Lower leg skin (tissue), 3 donors: ENCODE data around the gene KIF26B.

Experiments
- CTCF ChIP-seq, 3 donors: fragments of 450-650 bp; IDR thresholded peaks; one replicate each; pipeline ENCODE4 v1.5.1; 2016; ENCODE audit warnings: antibody characterized with exemption in 3 of 3, mild to moderate bottlenecking in 3 of 3, moderate library complexity in 2 of 3
- POLR2A ChIP-seq, 2 donors: fragments of 450-650 bp; IDR thresholded peaks; one replicate each; pipeline ENCODE4 v1.6.1; 2016 to 2017; ENCODE audit warnings: antibody characterized with exemption in 2 of 2, mild to moderate bottlenecking in 1 of 2, moderate library complexity in 1 of 2

- TF ChIP-seq POLR2A (IDR thresholded peaks at IDR 0.05): no peak
- no peak for TF ChIP-seq CTCF (IDR thresholded peaks at IDR 0.05)
Observed at GRCh38 chr1:245510144-245510543, 355.4 kb downstream of the KIF26B start.
